K562 (cell line): Measurements from ENCODE around the gene TAF1L. TPM values are rescaled to one million over a fixed set of nuclear protein-coding genes. Genes with fewer than 3 reads are reported as not detected.

Source experiments
- ATAC-seq: fragments of 200-7000 bp; cut with Tn5 transposase; 3 replicates; pipeline ENCODE4 v1.9.1; 2020; ENCODE audit warnings: moderate library complexity
- BruUV-seq: library from RNA; stranded (reverse); fragments of 400-500 nt; replicated peaks from 2 replicates; lab custom pipeline; 2021; lab: Mats Ljungman, UMichigan
- CTCF ChIA-PET: fragments of 300-600 bp; formaldehyde crosslinking; extraction: SDS; loops from one replicate; lab custom pipeline; 2021; ENCODE audit warnings: low intra/inter-chr PET ratio; lab: Yijun Ruan, JAX
- POLR2A ChIA-PET: fragments of 300-600, 350-650 bp; sonication (Branson Sonifier 250); formaldehyde crosslinking; extraction: SDS; loops from one replicate; lab custom pipeline; 2021; ENCODE audit warnings: antibody characterized with exemption, inconsistent platforms; lab: Yijun Ruan, JAX
- DNase-seq, 4 experiments: peaks; one replicate each; pipeline versions ENCODE4 v3.0.0 to v3.0.0-alpha.2; 2011 to 2018; ENCODE audit warnings: low spot score in 3 of 4, mixed read lengths in 3 of 4; ENCODE audit errors: extremely low read depth in 1 of 4
- FAIRE-seq: peaks from 2 replicates; lab custom pipeline; 2011; peaks lifted over from hg19 to GRCh38; lab: Jason Lieb, UNC
- H2AFZ ChIP-seq: 2 replicates; pipeline ENCODE4 v1.6.0; 2011; ENCODE audit warnings: low read depth, low read length, control low read depth, inconsistent platforms
- H3K27ac ChIP-seq: fragments of 200-600 bp; 3 replicates; pipeline ENCODE4 v1.8.0; 2011; ENCODE audit warnings: low read depth, mild to moderate bottlenecking, control low read depth, inconsistent platforms, low read length, moderate library complexity, mixed read lengths; ENCODE audit errors: extremely low read depth
- H3K27me3 ChIP-seq, 2 experiments: fragments of 300-600 bp in 1 of 2; 2 replicates in 1 of 2; 3 replicates in 1 of 2; pipeline versions ENCODE4 v1.6.0 to v1.8.0; 2011; ENCODE audit warnings: inconsistent platforms in 2 of 2, low read length in 2 of 2, mild to moderate bottlenecking in 1 of 2, mixed read lengths in 1 of 2, moderate library complexity in 1 of 2; ENCODE audit not compliant: control insufficient read depth in 2 of 2, insufficient read depth in 2 of 2
- H3K36me3 ChIP-seq: fragments of 300-600 bp; 3 replicates; pipeline ENCODE4 v1.8.0; 2011; ENCODE audit warnings: mild to moderate bottlenecking, low read length, inconsistent platforms; ENCODE audit not compliant: control insufficient read depth, insufficient read depth
- H3K4me1 ChIP-seq, 2 experiments: fragments of 200-600 bp in 1 of 2; replicated peaks in 1 of 2; 2 replicates in 1 of 2; 3 replicates in 1 of 2; pipeline versions ENCODE4 v1.5.1 to v1.8.0; 2011; ENCODE audit warnings: inconsistent platforms in 2 of 2, low read length in 2 of 2, mild to moderate bottlenecking in 1 of 2, mixed read lengths in 1 of 2, moderate library complexity in 1 of 2; ENCODE audit not compliant: control insufficient read depth in 2 of 2, insufficient read depth in 2 of 2
- H3K4me2 ChIP-seq: 2 replicates; pipeline ENCODE4 v1.6.1; 2011; ENCODE audit warnings: low read length, control low read depth, inconsistent platforms, mixed read lengths; ENCODE audit not compliant: insufficient read depth
- H3K4me3 ChIP-seq: fragments of 200-600 bp; sonication (generic), shearing (Covaris generic); 2 replicates; pipeline ENCODE4 v1.5.1; 2016; ENCODE audit warnings: control low read depth, inconsistent platforms
- H3K79me2 ChIP-seq: fragments of 200-600 bp; 3 replicates; pipeline ENCODE4 v1.8.0; 2011; ENCODE audit warnings: low read length, inconsistent platforms; ENCODE audit not compliant: control insufficient read depth, insufficient read depth
- H3K9ac ChIP-seq, 2 experiments: 2 replicates each; pipeline versions ENCODE4 v1.6.0 to v1.6.1; 2011; ENCODE audit warnings: low read depth in 2 of 2, low read length in 2 of 2, control low read depth in 1 of 2, inconsistent platforms in 1 of 2, mild to moderate bottlenecking in 1 of 2, mixed read lengths in 1 of 2; ENCODE audit not compliant: insufficient read depth in 1 of 2
- H3K9me1 ChIP-seq: one replicate; pipeline ENCODE4 v1.6.0; 2011; ENCODE audit warnings: inconsistent platforms, mild to moderate bottlenecking, low read length, moderate library complexity; ENCODE audit not compliant: control insufficient read depth, insufficient read depth
- H3K9me3 ChIP-seq: replicated peaks from 2 replicates; pipeline ENCODE4 v1.5.1; 2011; ENCODE audit warnings: low read depth, low read length, inconsistent platforms; ENCODE audit not compliant: control insufficient read depth, insufficient read depth
- H4K20me1 ChIP-seq: replicated peaks from 2 replicates; pipeline ENCODE4 v1.6.1; 2011; ENCODE audit warnings: low read length, inconsistent platforms, mixed read lengths; ENCODE audit not compliant: control insufficient read depth, insufficient read depth
- ATF1 ChIP-seq, 2 experiments: fragments of 450-650 bp in 1 of 2; IDR thresholded peaks; 2 replicates each; pipeline ENCODE4 v1.6.1; 2016; ENCODE audit warnings: missing compliant biosample characterization in 1 of 2, missing genetic modification characterization in 1 of 2
- CEBPB ChIP-seq: fragments of 450-650 bp; IDR thresholded peaks from 2 replicates; pipeline ENCODE4 v1.6.1; 2016; ENCODE audit warnings: missing genetic modification characterization, missing compliant biosample characterization
- DNMT1 ChIP-seq: fragments of 450-650 bp; IDR thresholded peaks from 2 replicates; pipeline ENCODE4 v1.6.1; 2016; ENCODE audit warnings: antibody characterized with exemption, mild to moderate bottlenecking
- DPF2 ChIP-seq: fragments of 450-650 bp; IDR thresholded peaks from 2 replicates; pipeline ENCODE4 v1.6.1; 2016
- HNRNPL ChIP-seq: fragments of 200-400 bp; formaldehyde crosslinking; IDR thresholded peaks from 2 replicates; pipeline ENCODE4 v1.6.1; 2017; ENCODE audit warnings: low read depth, mild to moderate bottlenecking, low read length
- KAT2B ChIP-seq: IDR thresholded peaks from one replicate; pipeline ENCODE4 v1.6.1; 2012; ENCODE audit warnings: low read depth, mild to moderate bottlenecking, control low read depth, inconsistent platforms, low read length, moderate library complexity
- NFRKB ChIP-seq: fragments of 450-650 bp; IDR thresholded peaks from 2 replicates; pipeline ENCODE4 v1.6.1; 2016; ENCODE audit warnings: low read depth
- PML ChIP-seq: IDR thresholded peaks from 2 replicates; pipeline ENCODE4 v1.6.1; 2012; ENCODE audit warnings: low read length, inconsistent platforms
- RB1 ChIP-seq: fragments of 450-650 bp; IDR thresholded peaks from 2 replicates; pipeline ENCODE4 v1.6.1; 2017; ENCODE audit warnings: low read depth, mild to moderate bottlenecking
- SP2 ChIP-seq: IDR thresholded peaks from 2 replicates; pipeline ENCODE4 v1.6.1; 2011; ENCODE audit warnings: mild to moderate bottlenecking, low read depth, low read length, moderate library complexity; ENCODE audit not compliant: poor library complexity, severe bottlenecking; ENCODE audit errors: extremely low read depth
- ZNF184 ChIP-seq: sonication (generic); formaldehyde crosslinking; IDR thresholded peaks from 2 replicates; pipeline ENCODE4 v1.5.0; 2020; ENCODE audit warnings: missing genetic modification reagents
- WGBS: fragments of 100-300 bp; shearing (Covaris generic); methylation state at CpG from one replicate; pipeline ENCODE4 v1.1.6; 2016; ENCODE audit warnings: low coverage, mixed read lengths; ENCODE audit not compliant: insufficient coverage; ENCODE audit errors: missing lambda C conversion rate; 5-methylcytosine and 5-hydroxymethylcytosine counted together
- in situ Hi-C: fragments of 300-500 bp; cut with MboI; formaldehyde crosslinking; loops from 4 replicates; pipeline ENCODE4 v1.15.0; 2018; ENCODE audit warnings: inconsistent platforms, mixed read lengths
- intact Hi-C: fragments of 100-400 bp; cut with micrococcal nuclease; formaldehyde crosslinking; loops from 2 replicates; pipeline ENCODE4 v1.14.2; 2022
- polyA plus RNA-seq, 8 experiments: library from polyadenylated mRNA; depleted of rRNA in 4 of 8; stranded (reverse) in 5 of 8; unstranded in 3 of 8; fragments of >200 nt; fragmentation: Nextera tagmentation in 2 of 8; fragmentation: Illumina TruSeq in 1 of 8; extraction: Ambion mirVana in 2 of 8; extraction: Trizol in 1 of 8; gene quantifications; 2 replicates each; pipeline versions ENCODE4 v1.2.1 to v1.2.3, GENCODE V29; 2011 to 2014; ENCODE audit warnings: inconsistent platforms in 1 of 8, missing spikeins in 1 of 8
- total RNA-seq, 7 experiments: library from RNA; depleted of rRNA in 6 of 7; stranded (reverse); fragments of >200 nt in 6 of 7; fragmentation: Illumina TruSeq in 2 of 7; extraction: Trizol in 2 of 7; gene quantifications; 2 replicates each; pipeline versions ENCODE4 v1.2.1 to v1.2.3, GENCODE V29; 2011 to 2021; ENCODE audit warnings: low replicate concordance in 1 of 7
- TF ChIP-seq, protein P1 (sequence below): fragments of 450-650 bp; formaldehyde crosslinking; IDR thresholded peaks from 2 replicates; pipeline ENCODE4 v1.4.0; 2020; ENCODE audit warnings: mild to moderate bottlenecking, moderate library complexity
- TF ChIP-seq, protein P2 (sequence below): fragments of 450-650 bp; IDR thresholded peaks from 2 replicates; pipeline ENCODE4 v1.6.1; 2017; ENCODE audit warnings: antibody characterized with exemption

The TAF1L gene
- total and polyA plus RNA-seq, 9 of the 15 experiments (the other 6 are each of a cell fraction or from before 2014, with no cell fraction given): 0.01 to 0.04 (median 0.03) TPM; not detected in 3

DNA sequence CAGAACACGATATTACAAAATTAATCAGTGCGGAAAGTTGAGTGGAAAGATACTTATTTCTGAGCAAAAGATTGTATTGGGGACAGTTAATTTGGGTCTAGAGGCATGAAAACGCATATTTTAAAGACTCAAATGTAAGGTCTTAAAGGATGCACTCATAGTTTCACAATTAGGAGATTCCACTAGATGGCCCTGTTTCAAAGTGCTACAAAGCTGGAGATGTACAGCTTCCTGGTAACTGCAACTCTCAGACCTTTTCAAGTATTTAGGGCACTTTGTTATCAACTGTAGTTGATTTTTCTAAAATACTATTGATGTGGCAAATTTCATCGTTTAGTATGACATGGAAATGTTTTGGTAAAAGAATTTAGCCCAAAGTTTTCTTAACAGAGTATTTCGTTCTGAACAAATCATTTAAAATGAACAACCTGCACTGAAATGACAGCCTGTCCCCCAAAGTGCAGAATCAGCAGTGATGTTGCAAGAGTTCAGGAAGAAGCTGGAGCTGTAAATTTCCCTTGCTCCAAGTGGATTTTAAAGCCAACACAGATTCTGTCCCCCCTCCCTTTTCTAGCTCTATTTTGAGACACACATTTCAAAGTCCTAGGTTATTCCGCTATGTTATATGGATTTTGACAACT lies 46.3 kb downstream of the TAF1L start:
- POLR2A ChIA-PET: interaction anchor here (1.2 kb wide), 1 partner anchor 388 kb away, joined by 3 read pairs; no protein-coding TSS in a partner anchor
- TF ChIP-seq, protein P1, sequence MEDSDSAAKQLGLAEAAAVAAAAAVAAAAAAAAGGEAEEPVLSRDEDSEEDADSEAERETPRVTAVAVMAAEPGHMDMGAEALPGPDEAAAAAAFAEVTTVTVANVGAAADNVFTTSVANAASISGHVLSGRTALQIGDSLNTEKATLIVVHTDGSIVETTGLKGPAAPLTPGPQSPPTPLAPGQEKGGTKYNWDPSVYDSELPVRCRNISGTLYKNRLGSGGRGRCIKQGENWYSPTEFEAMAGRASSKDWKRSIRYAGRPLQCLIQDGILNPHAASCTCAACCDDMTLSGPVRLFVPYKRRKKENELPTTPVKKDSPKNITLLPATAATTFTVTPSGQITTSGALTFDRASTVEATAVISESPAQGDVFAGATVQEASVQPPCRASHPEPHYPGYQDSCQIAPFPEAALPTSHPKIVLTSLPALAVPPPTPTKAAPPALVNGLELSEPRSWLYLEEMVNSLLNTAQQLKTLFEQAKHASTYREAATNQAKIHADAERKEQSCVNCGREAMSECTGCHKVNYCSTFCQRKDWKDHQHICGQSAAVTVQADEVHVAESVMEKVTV (CRISPR knock-in tag): peak; percentile 32; the same call in 1 of the 2 replicates
- no peak for TF ChIP-seq DPF2
- no peak for TF ChIP-seq PML
- no peak for TF ChIP-seq KAT2B
- no peak for TF ChIP-seq ZNF184 (CRISPR knock-in tag)
- no peak for TF ChIP-seq DNMT1
- TF ChIP-seq, protein P2, sequence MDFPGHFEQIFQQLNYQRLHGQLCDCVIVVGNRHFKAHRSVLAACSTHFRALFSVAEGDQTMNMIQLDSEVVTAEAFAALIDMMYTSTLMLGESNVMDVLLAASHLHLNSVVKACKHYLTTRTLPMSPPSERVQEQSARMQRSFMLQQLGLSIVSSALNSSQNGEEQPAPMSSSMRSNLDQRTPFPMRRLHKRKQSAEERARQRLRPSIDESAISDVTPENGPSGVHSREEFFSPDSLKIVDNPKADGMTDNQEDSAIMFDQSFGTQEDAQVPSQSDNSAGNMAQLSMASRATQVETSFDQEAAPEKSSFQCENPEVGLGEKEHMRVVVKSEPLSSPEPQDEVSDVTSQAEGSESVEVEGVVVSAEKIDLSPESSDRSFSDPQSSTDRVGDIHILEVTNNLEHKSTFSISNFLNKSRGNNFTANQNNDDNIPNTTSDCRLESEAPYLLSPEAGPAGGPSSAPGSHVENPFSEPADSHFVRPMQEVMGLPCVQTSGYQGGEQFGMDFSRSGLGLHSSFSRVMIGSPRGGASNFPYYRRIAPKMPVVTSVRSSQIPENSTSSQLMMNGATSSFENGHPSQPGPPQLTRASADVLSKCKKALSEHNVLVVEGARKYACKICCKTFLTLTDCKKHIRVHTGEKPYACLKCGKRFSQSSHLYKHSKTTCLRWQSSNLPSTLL: no peak
- peak; percentile 47; the same call in 1 of the 2 replicates for TF ChIP-seq CEBPB (tag)
- TF ChIP-seq ATF1 (CRISPR knock-in tag; IDR thresholded peaks at IDR 0.05): no peak
- TF ChIP-seq ATF1 (tag; IDR thresholded peaks at IDR 0.05): no peak
- no peak for TF ChIP-seq HNRNPL
- no peak for TF ChIP-seq RB1
- no peak for TF ChIP-seq NFRKB
- TF ChIP-seq SP2: no peak

More for the DNA sequence above, 46.3 kb downstream of the TAF1L start:
- Histone ChIP-seq H4K20me1 (no peaks in the 10 kb centered on the region), H3K9me1 (no peaks in the 10 kb centered on the region), H2AFZ (no peak overlapping the region), H3K4me3 (no peak overlapping the region), H3K4me2 (no peak overlapping the region), H3K9me3 (no peaks in the 10 kb centered on the region), H3K4me1 (no peaks in the 10 kb centered on the region), H3K36me3 (no peaks in the 10 kb centered on the region), H3K9ac (no peak overlapping the region), H3K27me3 (no peaks in the 10 kb centered on the region; a peak in 1 of 5 replicates), H3K79me2 (no peaks in the 10 kb centered on the region), H3K27ac (no peak overlapping the region)
- in situ Hi-C loops: no loop called here
- peak in 2 of 4 experiments; percentile 30 to 34 for DNase-seq
- peak; percentile 57 for FAIRE-seq
- CTCF ChIA-PET: interaction anchor here (0.5 to 1.5 kb wide), 2 partner anchors 8 to 379 kb away, joined by 3 to 13 read pairs; no protein-coding TSS in a partner anchor
- no TSS peak for BruUV-seq
- WGBS: 8% methylated on average over 6 of the region's 6 CpGs
- intact Hi-C loops: loop anchor here (2.0 to 10.0 kb wide), 2 partner anchors 116 to 380 kb away; no protein-coding TSS in a partner anchor
- peak; percentile 86 for ATAC-seq
